Adrenal gland (tissue), 12 donors: ENCODE measurements around the gene PIM3. TPM values are rescaled to one million over a fixed set of nuclear protein-coding genes. Genes with fewer than 3 reads are reported as not detected.

ENCODE experiments used
- DNase-seq, 7 donors: peaks; one replicate each; pipeline ENCODE4 v3.0.0-alpha.2; 2019 to 2020
- H3K27ac ChIP-seq, 5 donors: fragments of 200-600 bp; sonication (generic) in 4 of 5; 1 replicate in 3 of 5; 2 replicates in 2 of 5; pipeline versions ENCODE4 v1.5.1 to v1.8.0; 2016 to 2020; ENCODE audit warnings: mild to moderate bottlenecking in 1 of 5
- H3K27me3 ChIP-seq: fragments of 200-600 bp; 2 replicates; pipeline ENCODE4 v1.8.0; 2021
- H3K36me3 ChIP-seq, 2 donors: fragments of 200-600 bp; replicated peaks in 1 of 2; 1 replicate in 1 of 2; 2 replicates in 1 of 2; pipeline versions ENCODE4 v1.5.1 to v1.8.0; 2018 to 2022
- H3K4me1 ChIP-seq, 2 donors: fragments of 200-600 bp; replicated peaks in 1 of 2; 1 replicate in 1 of 2; 2 replicates in 1 of 2; pipeline versions ENCODE4 v1.5.1 to v1.8.0; 2018 to 2021
- H3K4me3 ChIP-seq, 4 donors: fragments of 200-600 bp; sonication (generic) in 3 of 4; one replicate each; pipeline ENCODE4 v1.5.1; 2016 to 2018
- H3K9me3 ChIP-seq, 3 donors: fragments of 200-600 bp; sonication (generic) in 1 of 3; replicated peaks in 1 of 3; 1 replicate in 2 of 3; 2 replicates in 1 of 3; pipeline versions ENCODE4 v1.5.1 to v1.8.0; 2016 to 2021
- POLR2A ChIP-seq, 2 donors: fragments of 450-650 bp; IDR thresholded peaks; one replicate each; pipeline ENCODE4 v1.6.1; 2017; ENCODE audit warnings: antibody characterized with exemption in 2 of 2, mild to moderate bottlenecking in 2 of 2, moderate library complexity in 1 of 2
- WGBS, 4 donors: extraction: QIAGEN DNeasy Blood & Tissue Kit in 2 of 4; methylation state at CpG; one replicate each; pipeline versions ENCODE4 v1.1.5 to v1.1.7; 2013 to 2017; 5-methylcytosine and 5-hydroxymethylcytosine counted together
- intact Hi-C, 2 donors: fragments of 100-400 bp; cut with DNase I; formaldehyde crosslinking; loops; one replicate each; pipeline versions ENCODE4 v1.14.1 to v1.15.0; 2022 to 2023
- polyA plus RNA-seq, 3 donors: library from polyadenylated mRNA; stranded (reverse); fragments of 200-250 nt in 2 of 3; fragments of 350-450 nt in 1 of 3; fragmentation: Illumina TruSeq in 1 of 3; extraction: RNeasy Lipid Tissue Mini Kit (QIAGEN cat#74804) in 1 of 3; gene quantifications; one replicate each; pipeline ENCODE4 v1.2.3, GENCODE V29; 2013 to 2014
- total RNA-seq, 9 donors: library from RNA; depleted of rRNA in 4 of 9; stranded (reverse); fragments of >200 nt in 4 of 9; fragments of 120-200 nt in 1 of 9; fragmentation: NEBNext Ultra II Directional in 1 of 9; extraction: Animal tissue kit (Norgen Biotek cat#: 25700) in 1 of 9; gene quantifications; one replicate each; pipeline versions ENCODE4 v1.1.0 to v1.2.4, GENCODE V29; 2013 to 2023
- TF ChIP-seq, protein P1 (sequence below), 6 experiments: fragments of 450-650 bp in 4 of 6; fragments of 200-600 bp in 2 of 6; sonication (generic) in 1 of 6; IDR thresholded peaks; 1 replicate in 5 of 6; 2 replicates in 1 of 6; pipeline versions ENCODE4 v1.5.1 to v1.8.0; 2016 to 2021; ENCODE audit warnings: antibody characterized with exemption in 6 of 6, mild to moderate bottlenecking in 2 of 6, moderate library complexity in 1 of 6
- donor health status: healthy with polysubstance abuse.
- donor health status: Bipolar disorder and iron deficiency.
- donor health status: DM: yes; HTN: yes; CAD: no.
- donor health status: DM: no; HTN: no; CAD: no.
- donor health status: DM: no; HTN: no; CAD: no.
- donor health status: DM: yes; HTN: yes; CAD: no.

Gene PIM3
- total and polyA plus RNA-seq, 12 donors, result 7.2 to 99.2 (median 51.7) TPM

DNA sequence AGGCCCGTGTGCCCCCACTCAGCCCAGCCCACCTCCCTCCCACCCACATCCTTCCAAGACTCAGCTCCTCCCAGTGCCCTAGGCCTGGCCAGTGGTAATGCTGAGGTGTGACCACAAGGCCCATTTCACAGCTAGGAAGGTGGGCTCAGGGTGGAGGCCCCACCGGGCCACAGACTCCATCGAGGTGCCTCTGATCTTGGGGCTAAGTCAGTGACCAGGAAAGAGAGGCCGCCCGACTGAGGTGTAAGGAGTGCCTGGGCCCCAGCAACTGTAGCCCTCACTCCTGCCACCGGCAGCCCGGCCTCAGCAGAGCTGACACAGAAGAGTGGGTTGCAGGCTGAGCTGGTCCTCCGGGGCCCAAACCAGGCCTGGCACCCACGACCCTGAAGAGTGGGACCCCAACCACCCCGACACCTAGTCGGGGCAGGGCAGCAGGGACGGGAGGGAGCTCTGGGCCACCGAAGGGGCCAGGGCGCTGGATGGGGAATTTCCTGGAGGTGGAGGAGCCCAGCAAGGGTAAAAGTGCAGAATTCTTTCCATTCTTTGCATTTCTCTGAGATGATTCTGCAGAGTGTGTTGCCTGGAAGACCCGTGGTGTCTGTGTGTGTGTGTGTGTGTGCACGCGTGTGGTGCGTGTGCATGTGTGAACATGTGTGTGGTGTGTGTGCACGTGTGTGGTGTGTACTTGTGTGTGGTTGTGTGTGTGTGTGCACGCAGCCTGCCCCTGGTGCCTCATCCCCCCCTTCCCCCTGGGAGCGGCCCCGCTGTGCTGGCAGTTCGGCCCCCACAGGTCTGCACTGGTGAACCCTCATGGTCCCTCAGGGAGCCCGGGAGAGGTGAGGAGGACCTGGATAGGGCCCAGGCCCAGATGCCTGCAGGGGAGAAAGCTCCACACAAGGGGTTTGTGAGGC, 8.3 kb upstream of the PIM3 start:
- no peaks in the 10 kb centered on the region for H3K27me3 ChIP-seq
- no peak for DNase-seq
- no peak overlapping the region for H3K4me3 ChIP-seq
- no peak for TF ChIP-seq POLR2A (IDR thresholded peaks at IDR 0.05)
- TF ChIP-seq, protein P1, sequence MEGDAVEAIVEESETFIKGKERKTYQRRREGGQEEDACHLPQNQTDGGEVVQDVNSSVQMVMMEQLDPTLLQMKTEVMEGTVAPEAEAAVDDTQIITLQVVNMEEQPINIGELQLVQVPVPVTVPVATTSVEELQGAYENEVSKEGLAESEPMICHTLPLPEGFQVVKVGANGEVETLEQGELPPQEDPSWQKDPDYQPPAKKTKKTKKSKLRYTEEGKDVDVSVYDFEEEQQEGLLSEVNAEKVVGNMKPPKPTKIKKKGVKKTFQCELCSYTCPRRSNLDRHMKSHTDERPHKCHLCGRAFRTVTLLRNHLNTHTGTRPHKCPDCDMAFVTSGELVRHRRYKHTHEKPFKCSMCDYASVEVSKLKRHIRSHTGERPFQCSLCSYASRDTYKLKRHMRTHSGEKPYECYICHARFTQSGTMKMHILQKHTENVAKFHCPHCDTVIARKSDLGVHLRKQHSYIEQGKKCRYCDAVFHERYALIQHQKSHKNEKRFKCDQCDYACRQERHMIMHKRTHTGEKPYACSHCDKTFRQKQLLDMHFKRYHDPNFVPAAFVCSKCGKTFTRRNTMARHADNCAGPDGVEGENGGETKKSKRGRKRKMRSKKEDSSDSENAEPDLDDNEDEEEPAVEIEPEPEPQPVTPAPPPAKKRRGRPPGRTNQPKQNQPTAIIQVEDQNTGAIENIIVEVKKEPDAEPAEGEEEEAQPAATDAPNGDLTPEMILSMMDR (IDR thresholded peaks at IDR 0.05), result no peak
- intact Hi-C loops, result no loop called here
- H3K4me1 ChIP-seq, result peaks cover 0 to 16% of the 10 kb centered on the region in 2 donors
- WGBS, 4 donors, result 68 to 83% (median 79%) methylated on average over 7 to 24 of the region's 24 CpGs
- no peaks in the 10 kb centered on the region for H3K9me3 ChIP-seq
- peak overlapping the region in 2 of 5 donors; percentile 76 to 81 for H3K27ac ChIP-seq
- H3K36me3 ChIP-seq, result no peaks in the 10 kb centered on the region

DNA sequence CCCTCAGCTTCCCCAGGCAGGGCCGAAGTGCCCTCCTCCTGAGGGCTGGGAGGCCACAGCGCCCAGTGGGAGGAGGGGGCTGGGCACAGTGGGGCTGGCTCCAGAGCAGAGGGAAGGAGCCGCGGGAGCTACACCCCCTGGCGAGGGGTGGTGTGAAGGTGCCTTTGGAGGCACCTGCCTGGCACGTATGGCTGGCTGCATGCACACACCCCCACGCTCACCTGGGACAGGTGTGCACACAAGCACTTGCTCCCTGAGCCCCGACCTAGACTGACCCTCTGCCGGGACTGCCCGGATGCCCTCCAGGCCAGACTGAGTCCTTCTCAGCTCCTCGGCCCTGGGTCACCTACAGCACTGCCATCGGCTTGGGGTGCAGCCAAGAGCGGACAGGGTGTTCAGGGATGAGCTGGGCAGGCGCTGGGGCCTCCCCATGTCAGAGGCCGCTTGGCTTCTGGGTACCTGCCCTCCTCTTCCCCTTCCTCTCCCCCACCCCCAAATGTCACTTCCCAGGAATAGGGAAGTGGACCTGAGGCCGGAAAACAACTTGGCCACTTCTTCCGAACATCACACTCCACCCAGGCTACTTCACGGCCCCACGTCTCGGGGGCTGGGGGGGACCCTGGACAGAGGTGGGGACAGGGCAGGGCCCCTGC, 7.4 kb upstream of the PIM3 start:
- 77 to 79% (median 77%) methylated on average over 15 to 20 of the region's 20 CpGs for WGBS, 4 donors

DNA sequence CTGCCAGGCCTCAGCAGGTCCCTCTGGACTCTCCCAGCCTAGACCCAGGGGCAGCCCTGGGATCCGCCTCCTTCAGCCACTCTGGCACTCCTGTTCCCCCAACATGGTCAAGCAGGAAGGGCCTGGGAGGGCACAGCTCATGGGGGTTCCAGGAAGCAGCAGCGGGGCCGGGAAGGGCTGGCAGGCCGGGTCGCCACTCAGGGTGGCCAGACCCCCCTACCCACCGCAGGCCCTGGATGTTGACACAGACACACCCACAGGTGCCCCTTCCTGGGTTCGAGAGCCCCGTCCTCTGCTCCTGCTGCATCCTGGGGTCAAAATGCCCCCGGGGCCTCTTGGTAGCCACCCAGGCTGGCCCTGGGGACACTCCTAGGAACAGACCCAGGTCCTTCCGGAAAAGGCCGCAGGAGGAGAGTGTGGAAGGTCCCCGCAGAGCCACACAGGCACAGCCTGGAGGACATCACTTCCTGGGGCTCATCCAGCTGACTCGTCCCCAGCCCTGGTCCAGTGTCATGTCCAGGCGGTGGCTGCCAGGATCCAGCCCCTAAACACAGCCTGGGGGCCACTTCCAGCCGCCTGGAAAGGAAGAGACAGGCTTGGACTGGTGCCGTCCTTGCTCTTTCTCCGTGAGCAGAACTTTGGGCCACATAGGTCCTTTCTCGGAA, 6.8 kb upstream of the PIM3 start:
- intact Hi-C loops, result no loop called here
- TF ChIP-seq POLR2A (IDR thresholded peaks at IDR 0.05), result no peak
- TF ChIP-seq, protein P1 (IDR thresholded peaks at IDR 0.05), result no peak

More for the DNA sequence above, 7.4 kb upstream of the PIM3 start:
- Histone ChIP-seq H3K36me3 (no peaks in the 10 kb centered on the region), H3K27ac (peak overlapping the region in 3 of 5 donors; percentile 2 to 81 (median 76)), H3K4me3 (no peak overlapping the region), H3K4me1 (peaks cover 0 to 16% of the 10 kb centered on the region in 2 donors), H3K9me3 (no peaks in the 10 kb centered on the region), H3K27me3 (no peaks in the 10 kb centered on the region)
- TF ChIP-seq POLR2A (IDR thresholded peaks at IDR 0.05), result no peak
- TF ChIP-seq, protein P1 (IDR thresholded peaks at IDR 0.05), result no peak
- intact Hi-C loops, result no loop called here
- no peak for DNase-seq

DNA sequence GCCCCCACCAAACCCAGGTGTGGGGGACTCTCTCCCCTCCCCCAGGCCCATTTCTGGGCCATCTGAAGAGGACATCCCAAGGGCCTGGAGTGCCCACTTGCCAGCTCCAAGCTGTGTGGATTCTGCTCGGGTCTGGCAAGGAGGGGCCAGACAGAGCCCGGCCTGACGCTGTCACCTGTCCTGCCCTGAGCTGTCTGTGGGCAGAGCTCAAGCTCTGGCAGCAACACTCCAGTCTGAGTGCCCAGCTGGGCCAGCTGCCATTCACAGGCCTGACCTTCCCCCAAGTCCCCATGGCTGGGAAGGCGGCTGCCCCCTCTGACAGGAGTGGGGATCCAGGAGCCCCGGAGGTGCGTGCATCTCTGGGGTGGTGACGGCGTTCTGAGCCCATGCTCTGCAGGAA, 6.2 kb upstream of the PIM3 start:
- H3K36me3 ChIP-seq, result no peaks in the 10 kb centered on the region
- intact Hi-C loops, result no loop called here
- peaks cover 0 to 18% of the 10 kb centered on the region in 2 donors for H3K4me1 ChIP-seq
- no peaks in the 10 kb centered on the region for H3K9me3 ChIP-seq
- H3K27ac ChIP-seq, result peak overlapping the region in 2 of 5 donors; percentile 76 to 81
- no peak overlapping the region for H3K4me3 ChIP-seq
- TF ChIP-seq, protein P1 (IDR thresholded peaks at IDR 0.05), result no peak
- no peak for TF ChIP-seq POLR2A (IDR thresholded peaks at IDR 0.05)
- no peak for DNase-seq
- WGBS, 4 donors, result 0 to 88% (median 85%) methylated on average over 1 to 8 of the region's 8 CpGs; no CpG with 5 or more reads in 1 of the 4 donors
- H3K27me3 ChIP-seq, result no peaks in the 10 kb centered on the region

More for the DNA sequence above, 6.8 kb upstream of the PIM3 start:
- H3K27ac ChIP-seq, result peak overlapping the region in 3 of 5 donors; percentile 2 to 81 (median 76)
- no peaks in the 10 kb centered on the region for H3K9me3 ChIP-seq
- no peaks in the 10 kb centered on the region for H3K27me3 ChIP-seq
- H3K4me3 ChIP-seq, result no peak overlapping the region
- WGBS, 4 donors, result 69 to 89% (median 73%) methylated on average over 5 to 18 of the region's 18 CpGs
- H3K4me1 ChIP-seq, result peaks cover 0 to 16% of the 10 kb centered on the region in 2 donors
- peak in 6 of 7 donors; percentile 38 to 73 (median 49) for DNase-seq
- H3K36me3 ChIP-seq, result no peaks in the 10 kb centered on the region
